Smooth muscle cell (in vitro differentiated cells): ENCODE measurements around the gene NT5E. TPM values are rescaled to one million over a fixed set of nuclear protein-coding genes. Genes with fewer than 3 reads are reported as not detected.
A peak's percentile ranks its signal among the peaks of the same experiment; 100 is the strongest.

ENCODE experiments used
- DNase-seq: peaks from one replicate; lab custom pipeline; 2025; ENCODE audit not compliant: unreplicated experiment; lab: John Stamatoyannopoulos, UW
- H2AFZ ChIP-seq: fragments of 200-600 bp; sonication (generic); 2 replicates; pipeline ENCODE4 v1.6.0; 2016; ENCODE audit warnings: antibody characterized with exemption, low read depth, mild to moderate bottlenecking
- H3F3A ChIP-seq: fragments of 200-600 bp; sonication (generic); 2 replicates; pipeline ENCODE4 v1.6.0; 2017; ENCODE audit warnings: antibody characterized with exemption, low read depth
- H3K27ac ChIP-seq: fragments of 200-600 bp; sonication (generic); 2 replicates; pipeline ENCODE4 v1.5.1; 2016; ENCODE audit warnings: low read depth, mild to moderate bottlenecking
- H3K27me3 ChIP-seq: fragments of 200-600 bp; sonication (generic); 2 replicates; pipeline ENCODE4 v1.6.1; 2016; ENCODE audit warnings: low read depth, mild to moderate bottlenecking
- H3K36me3 ChIP-seq: fragments of 200-600 bp; sonication (generic); 2 replicates; pipeline ENCODE4 v1.5.1; 2016; ENCODE audit warnings: low read depth
- H3K4me1 ChIP-seq: fragments of 200-600 bp; sonication (generic); 2 replicates; pipeline ENCODE4 v1.5.1; 2016; ENCODE audit warnings: low read depth
- H3K4me2 ChIP-seq: fragments of 200-600 bp; sonication (generic); 2 replicates; pipeline ENCODE4 v1.6.0; 2016; ENCODE audit warnings: mild to moderate bottlenecking
- H3K4me3 ChIP-seq: fragments of 200-600 bp; sonication (generic); 2 replicates; pipeline ENCODE4 v1.5.1; 2016; ENCODE audit warnings: mild to moderate bottlenecking
- H3K79me2 ChIP-seq: fragments of 200-600 bp; sonication (generic); 2 replicates; pipeline ENCODE4 v1.6.0; 2016; ENCODE audit warnings: low read depth, mild to moderate bottlenecking
- H3K9ac ChIP-seq: fragments of 200-600 bp; sonication (generic); 2 replicates; pipeline ENCODE4 v1.6.0; 2016; ENCODE audit warnings: low read depth
- H3K9me3 ChIP-seq: fragments of 200-600 bp; sonication (generic); replicated peaks from 2 replicates; pipeline ENCODE4 v1.5.1; 2016; ENCODE audit warnings: low read depth
- H4K20me1 ChIP-seq: fragments of 200-600 bp; sonication (generic); 2 replicates; pipeline ENCODE4 v1.6.0; 2016; ENCODE audit warnings: low read depth
- WGBS: methylation state at CpG from one replicate; pipeline ENCODE4 v1.1.7; 2016; ENCODE audit warnings: low lambda C conversion rate; 5-methylcytosine and 5-hydroxymethylcytosine counted together
- polyA plus RNA-seq: library from polyadenylated mRNA; unstranded; fragments of >200 nt; fragmentation: Nextera tagmentation; extraction: Ambion mirVana; gene quantifications from 2 replicates; pipeline ENCODE4 v1.2.1, GENCODE V29; 2016
- total RNA-seq: library from RNA; depleted of rRNA; stranded (reverse); fragments of >200 nt; gene quantifications from 2 replicates; pipeline ENCODE4 v1.2.3, GENCODE V29; 2014
- TF ChIP-seq, protein P1 (sequence below): fragments of 200-600 bp; sonication (generic); IDR thresholded peaks from 2 replicates; pipeline ENCODE4 v1.5.1; 2017; ENCODE audit warnings: borderline replicate concordance, mild to moderate bottlenecking, antibody characterized with exemption; ENCODE audit not compliant: insufficient read depth, poor library complexity, severe bottlenecking

Gene NT5E
- total and polyA plus RNA-seq, 2 experiments from 2014 or later = 88.6 to 124 TPM

DNA sequence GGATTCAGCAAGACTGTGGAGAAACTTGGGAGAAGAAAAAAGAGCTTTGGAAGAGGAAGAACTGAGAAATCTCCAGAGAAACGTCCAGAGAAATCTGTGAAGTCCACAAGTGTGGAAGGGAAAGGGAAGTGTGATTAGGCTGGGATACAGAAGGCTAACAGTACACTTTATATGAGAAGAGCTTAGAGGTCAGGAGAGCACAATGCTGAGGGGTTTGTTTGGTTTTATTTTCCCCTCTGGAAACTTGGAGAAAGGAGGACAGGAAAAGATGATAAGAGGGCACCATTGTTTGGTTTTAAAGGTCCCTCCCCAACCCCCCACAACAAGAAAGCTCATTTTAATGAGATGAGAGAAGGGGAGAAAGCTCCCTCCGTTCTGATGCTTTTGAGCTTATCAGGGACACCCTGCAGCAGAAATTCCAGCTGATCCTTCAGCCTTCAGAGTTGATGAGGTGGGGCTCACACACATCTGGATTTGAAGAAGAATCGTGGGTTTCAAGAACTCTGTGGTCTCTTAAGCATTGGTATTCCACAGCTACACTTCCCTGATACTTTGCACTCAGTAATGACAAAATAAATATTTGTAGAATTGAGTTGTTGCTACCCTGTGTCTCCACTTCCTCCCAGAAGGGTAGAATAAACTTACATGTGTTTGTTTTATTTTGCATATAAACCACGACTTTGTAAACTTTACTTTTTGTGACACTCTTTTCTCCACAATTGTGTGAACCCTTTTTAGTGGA, 1.9 kb downstream of the NT5E start:
- Histone ChIP-seq H3K36me3 (no peaks in the 10 kb centered on the region), H3K9ac (peak overlapping the region; percentile 90), H3K9me3 (no peaks in the 10 kb centered on the region), H3K27me3 (no peaks in the 10 kb centered on the region), H3F3A (no peaks in the 10 kb centered on the region), H4K20me1 (peaks cover 33% of the 10 kb centered on the region), H2AFZ (no peak overlapping the region), H3K4me2 (peak overlapping the region; percentile 97), H3K4me3 (peak overlapping the region; percentile 81), H3K27ac (peak overlapping the region; percentile 90), H3K79me2 (peaks cover 74% of the 10 kb centered on the region), H3K4me1 (no peaks in the 10 kb centered on the region)
- DNase-seq = no peak
- TF ChIP-seq, protein P1, sequence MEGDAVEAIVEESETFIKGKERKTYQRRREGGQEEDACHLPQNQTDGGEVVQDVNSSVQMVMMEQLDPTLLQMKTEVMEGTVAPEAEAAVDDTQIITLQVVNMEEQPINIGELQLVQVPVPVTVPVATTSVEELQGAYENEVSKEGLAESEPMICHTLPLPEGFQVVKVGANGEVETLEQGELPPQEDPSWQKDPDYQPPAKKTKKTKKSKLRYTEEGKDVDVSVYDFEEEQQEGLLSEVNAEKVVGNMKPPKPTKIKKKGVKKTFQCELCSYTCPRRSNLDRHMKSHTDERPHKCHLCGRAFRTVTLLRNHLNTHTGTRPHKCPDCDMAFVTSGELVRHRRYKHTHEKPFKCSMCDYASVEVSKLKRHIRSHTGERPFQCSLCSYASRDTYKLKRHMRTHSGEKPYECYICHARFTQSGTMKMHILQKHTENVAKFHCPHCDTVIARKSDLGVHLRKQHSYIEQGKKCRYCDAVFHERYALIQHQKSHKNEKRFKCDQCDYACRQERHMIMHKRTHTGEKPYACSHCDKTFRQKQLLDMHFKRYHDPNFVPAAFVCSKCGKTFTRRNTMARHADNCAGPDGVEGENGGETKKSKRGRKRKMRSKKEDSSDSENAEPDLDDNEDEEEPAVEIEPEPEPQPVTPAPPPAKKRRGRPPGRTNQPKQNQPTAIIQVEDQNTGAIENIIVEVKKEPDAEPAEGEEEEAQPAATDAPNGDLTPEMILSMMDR = no peak
- 26% methylated on average over 4 of the region's 4 CpGs for WGBS

DNA sequence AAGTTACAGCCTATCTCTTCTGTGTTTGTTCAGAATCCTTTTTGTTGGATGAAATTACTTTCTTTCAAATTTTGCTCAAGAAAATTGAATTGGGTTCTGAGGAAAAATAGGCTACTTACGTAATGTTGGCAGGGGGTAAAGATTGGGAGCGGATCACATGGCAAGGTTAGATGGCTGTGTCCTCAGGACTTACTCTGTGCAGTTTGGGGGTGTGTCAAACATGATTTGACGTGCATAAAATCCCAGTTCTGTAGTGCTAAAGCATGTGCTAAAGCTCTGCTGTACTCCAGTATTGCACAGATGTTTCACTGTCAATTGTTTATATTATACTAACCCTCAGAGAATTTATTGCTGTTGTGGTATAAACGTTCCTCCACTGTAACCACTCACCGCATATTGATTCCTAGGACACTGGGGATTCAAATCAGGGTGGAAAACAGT, 2.6 kb downstream of the NT5E start:
- Histone ChIP-seq H3K27me3 (no peaks in the 10 kb centered on the region), H3K79me2 (peaks cover 79% of the 10 kb centered on the region), H4K20me1 (peaks cover 33% of the 10 kb centered on the region), H3K9ac (peak overlapping the region; percentile 90), H3K4me2 (peak overlapping the region; percentile 97), H3K27ac (peak overlapping the region; percentile 90), H2AFZ (no peak overlapping the region), H3K4me3 (peak overlapping the region; percentile 81), H3K36me3 (no peaks in the 10 kb centered on the region), H3F3A (no peaks in the 10 kb centered on the region), H3K4me1 (no peaks in the 10 kb centered on the region), H3K9me3 (no peaks in the 10 kb centered on the region)
- no peak for DNase-seq
- 42% methylated on average over 5 of the region's 5 CpGs for WGBS
- TF ChIP-seq, protein P1 = no peak

DNA sequence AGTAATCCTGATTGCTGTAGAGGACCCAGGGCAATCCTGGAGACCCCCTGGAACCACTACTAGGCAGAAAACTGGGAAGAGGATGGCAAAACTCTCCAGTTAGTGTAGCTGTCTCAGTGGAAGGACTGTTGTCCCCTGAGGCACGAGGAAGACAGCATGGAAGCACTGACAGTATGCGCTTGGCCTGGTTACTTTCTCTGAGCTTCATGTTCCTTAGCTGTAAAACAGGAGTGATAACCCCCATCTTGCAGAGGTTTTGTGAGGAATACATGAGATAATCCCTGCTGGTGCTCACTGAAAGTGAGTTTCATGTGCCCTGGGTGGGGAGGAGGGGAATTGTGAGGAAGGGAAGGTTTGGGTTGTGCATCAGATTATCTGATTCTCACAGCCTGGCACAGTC, 3.2 kb downstream of the NT5E start:
- Histone ChIP-seq H3K9me3 (no peaks in the 10 kb centered on the region), H3K9ac (no peak overlapping the region), H4K20me1 (peaks cover 33% of the 10 kb centered on the region), H3K4me1 (no peaks in the 10 kb centered on the region), H3K27ac (peak overlapping the region; percentile 90), H3K4me3 (no peak overlapping the region), H2AFZ (no peak overlapping the region), H3K79me2 (peaks cover 84% of the 10 kb centered on the region), H3K27me3 (no peaks in the 10 kb centered on the region), H3F3A (no peaks in the 10 kb centered on the region), H3K4me2 (peak overlapping the region; percentile 97), H3K36me3 (no peaks in the 10 kb centered on the region)
- TF ChIP-seq, protein P1 = no peak
- WGBS = 88% methylated on average over 2 of the region's 2 CpGs
- DNase-seq = no peak

DNA sequence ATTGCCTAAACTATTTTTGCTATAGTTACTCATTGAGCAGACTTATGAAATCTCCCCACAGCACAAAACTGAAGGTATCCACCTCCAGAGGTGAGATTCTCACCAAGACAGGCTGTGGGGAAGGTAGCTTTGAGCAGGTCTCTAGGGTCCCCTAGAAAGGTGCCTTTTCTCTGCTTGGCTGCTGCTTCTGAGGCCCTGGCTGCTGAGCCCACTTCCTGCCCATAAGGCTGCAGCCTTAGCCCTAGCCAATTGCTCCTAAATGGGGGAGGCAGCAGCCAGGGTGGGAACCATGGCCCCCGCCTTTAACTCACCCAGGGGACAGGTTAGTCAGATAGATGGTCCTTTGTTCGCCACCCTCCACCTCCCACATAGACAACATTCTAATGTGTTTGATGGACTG, 3.6 kb downstream of the NT5E start:
- H3F3A ChIP-seq = no peaks in the 10 kb centered on the region
- DNase-seq = no peak
- peaks cover 4% of the 10 kb centered on the region for H3K4me1 ChIP-seq
- peak overlapping the region; percentile 97 for H3K4me2 ChIP-seq
- H3K9me3 ChIP-seq = no peaks in the 10 kb centered on the region
- H3K36me3 ChIP-seq = no peaks in the 10 kb centered on the region
- no peaks in the 10 kb centered on the region for H3K27me3 ChIP-seq
- no peak overlapping the region for H2AFZ ChIP-seq
- H4K20me1 ChIP-seq = peaks cover 33% of the 10 kb centered on the region
- TF ChIP-seq, protein P1 = no peak
- no peak overlapping the region for H3K4me3 ChIP-seq
- H3K79me2 ChIP-seq = peaks cover 82% of the 10 kb centered on the region
- H3K9ac ChIP-seq = no peak overlapping the region
- H3K27ac ChIP-seq = no peak overlapping the region
- WGBS = 87% methylated on average over 2 of the region's 2 CpGs
